ENCODE data around the gene MSL1.

The MSL1 gene

GRCh38 chr17:40091691-40092397 is 29.9 kb upstream of the MSL1 start:
- DNase-seq (ENCODE audit: low read depth) = no peak

GRCh38 chr17:40092581-40092980 is 29.2 kb upstream of the MSL1 start:
- DNase-seq (ENCODE audit: low read depth) = no peak

DNA sequence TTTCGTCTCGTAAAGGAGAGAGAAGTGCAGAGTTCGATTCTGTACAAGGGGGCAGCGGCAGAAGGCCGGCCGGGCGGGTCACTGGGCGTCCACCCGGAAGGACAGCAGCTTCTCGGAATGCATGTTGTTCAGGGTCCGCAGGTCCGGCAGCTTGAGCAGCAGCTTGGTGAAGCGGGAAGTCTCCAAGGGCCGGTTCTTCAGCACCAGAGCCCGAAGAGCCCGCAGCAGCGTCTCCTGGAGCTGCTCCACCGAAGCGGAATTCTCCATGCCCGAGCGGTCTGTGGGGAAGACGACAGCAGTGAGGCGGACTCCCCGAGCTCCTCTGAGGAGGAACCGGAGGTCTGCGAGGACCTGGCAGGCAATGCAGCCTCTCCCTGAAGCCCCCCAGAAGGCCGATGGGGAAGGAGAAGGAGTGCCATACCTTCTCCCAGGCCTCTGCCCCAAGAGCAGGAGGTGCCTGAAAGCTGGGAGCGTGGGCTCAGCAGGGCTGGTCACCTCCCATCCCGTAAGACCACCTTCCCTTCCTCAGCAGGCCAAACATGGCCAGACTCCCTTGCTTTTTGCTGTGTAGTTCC is 28.7 kb upstream of the MSL1 start:
- DNase-seq (ENCODE audit: low read depth) = no peak

- DNase-seq (ENCODE audit: low read depth) = no peak
These were observed 28.1 kb upstream of the MSL1 start for GRCh38 chr17:40093580-40094201.

GRCh38 chr17:40094874-40095273 is 26.9 kb upstream of the MSL1 start:
- DNase-seq (ENCODE audit: low read depth) = no peak

- DNase-seq (ENCODE audit: low read depth) = no peak
These were observed 26.3 kb upstream of the MSL1 start for GRCh38 chr17:40095351-40095943.

- no peak for DNase-seq (ENCODE audit: low read depth)
These were observed 25.6 kb upstream of the MSL1 start for GRCh38 chr17:40095944-40096791.

DNA sequence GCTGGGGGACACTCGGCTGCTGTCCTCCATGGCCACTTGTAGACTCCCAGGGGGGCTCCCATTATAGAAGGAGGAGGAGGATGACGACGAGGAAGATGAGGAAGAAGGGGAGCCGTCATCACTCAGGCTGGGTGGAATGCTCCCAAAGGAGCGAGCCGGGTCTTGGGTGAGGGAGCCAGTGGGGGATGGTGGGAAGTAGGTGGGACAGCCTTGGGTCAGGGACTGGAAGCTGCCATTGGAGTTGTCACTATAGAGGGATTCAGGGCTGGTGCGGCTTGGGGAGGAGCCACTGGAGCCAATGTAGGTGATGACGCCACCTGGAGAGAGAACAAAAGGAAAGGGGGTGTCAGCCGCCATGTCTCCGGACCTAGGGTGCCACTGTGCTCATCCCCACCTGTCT is 24.7 kb upstream of the MSL1 start:
- DNase-seq (ENCODE audit: low read depth) = no peak

GRCh38 chr17:40097931-40098845 is 23.6 kb upstream of the MSL1 start:
- no peak for DNase-seq (ENCODE audit: low read depth)

GRCh38 chr17:40098846-40099618 is 22.7 kb upstream of the MSL1 start:
- peak; percentile 96 for DNase-seq (ENCODE audit: low read depth)

- no peak for DNase-seq (ENCODE audit: low read depth)
These were observed 22.0 kb upstream of the MSL1 start for GRCh38 chr17:40099619-40100418.

DNA sequence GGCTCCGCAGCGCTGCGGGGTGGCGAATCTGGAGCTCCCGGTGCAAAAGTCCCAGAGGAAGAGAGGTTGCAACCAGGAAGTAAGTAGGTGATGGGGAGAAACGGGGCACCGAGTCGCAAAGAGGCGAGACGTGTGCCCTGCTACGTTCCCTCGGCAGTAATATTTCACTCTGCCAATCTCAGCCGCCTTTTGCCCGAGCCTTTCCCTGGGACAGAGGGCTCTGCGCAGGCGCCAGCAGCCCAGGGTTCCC is 21.4 kb upstream of the MSL1 start, which contains the start of gene NR1D1:
Gene NR1D1 (minus strand): TSS at position 171 of the 250 bp plus-strand sequence. CDS start 495 bp downstream, outside the sequence.
- no peak for DNase-seq (ENCODE audit: low read depth)

DNA sequence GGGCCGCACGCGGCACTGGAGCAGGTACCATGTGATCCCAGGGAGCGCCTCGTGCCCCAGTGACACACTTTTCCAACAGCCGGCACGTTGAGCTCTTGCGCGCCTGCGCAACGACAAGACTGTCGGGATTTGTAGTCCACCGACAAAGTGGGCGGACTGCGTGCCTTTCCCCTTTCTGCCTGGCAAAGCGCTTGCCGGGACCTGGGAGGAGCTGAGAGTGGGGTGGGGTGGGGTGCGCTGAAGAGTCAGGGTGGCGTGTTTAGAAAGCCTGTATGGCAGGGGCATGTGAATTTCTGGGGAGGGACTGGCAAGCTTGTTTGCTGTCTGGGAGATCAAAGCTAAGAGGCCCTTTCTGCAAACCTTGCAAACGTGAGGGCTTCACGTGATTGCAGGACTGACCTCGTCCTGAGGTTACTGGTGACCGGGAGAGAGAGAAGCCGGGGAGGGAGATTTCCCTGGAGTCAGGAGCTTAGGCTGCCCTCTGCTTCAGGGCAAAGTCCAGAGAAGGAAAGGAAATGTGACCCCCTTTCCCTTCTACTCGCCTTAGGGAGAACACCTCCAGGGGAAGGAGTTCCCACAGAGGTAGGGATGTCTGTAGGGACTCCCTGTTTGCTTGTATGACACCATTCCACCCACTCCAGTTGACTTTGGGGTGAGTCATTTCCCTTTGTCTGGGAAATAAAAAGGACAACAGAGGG is 21.0 kb upstream of the MSL1 start:
- DNase-seq (ENCODE audit: low read depth) = peak; percentile 91

DNA sequence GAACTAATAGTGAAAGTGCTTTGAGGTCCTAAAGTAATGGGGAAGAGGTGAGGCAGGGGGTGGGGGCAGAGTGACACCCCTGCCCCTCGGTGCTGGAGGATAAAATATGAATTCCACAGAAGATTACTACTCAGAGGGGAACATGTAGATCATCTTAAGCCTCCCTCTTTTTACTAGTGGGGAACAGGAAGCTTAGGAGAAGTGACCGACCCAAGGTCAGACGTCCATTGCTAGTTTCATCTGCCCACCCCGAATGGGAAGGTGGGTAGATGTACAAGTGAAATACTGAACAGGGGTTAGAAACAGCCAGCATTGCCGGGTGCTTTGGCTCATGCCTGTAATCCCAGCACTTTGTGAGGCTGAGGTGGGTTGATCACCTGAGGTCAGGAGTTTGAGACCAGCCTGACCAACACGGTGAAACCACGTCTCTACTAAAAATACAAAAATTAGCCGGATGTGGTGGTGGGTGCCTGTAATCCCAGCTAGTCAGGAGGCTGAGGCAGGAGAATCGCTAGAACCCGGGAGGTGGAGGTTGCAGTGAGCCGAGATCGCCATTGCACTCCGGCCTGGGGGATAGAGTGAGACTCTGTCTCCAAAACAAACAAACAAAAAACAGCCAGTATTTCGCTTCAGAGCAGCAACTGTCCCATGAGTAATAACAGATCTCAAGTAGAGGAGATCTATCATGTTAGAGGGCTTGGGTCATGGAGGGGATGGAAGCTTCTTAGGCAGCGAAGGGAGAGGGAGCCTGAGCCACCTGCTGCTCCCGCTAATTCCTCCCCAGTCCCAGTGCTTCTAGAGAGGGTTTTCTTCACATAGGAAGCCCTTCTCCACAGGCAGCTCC is 20.2 kb upstream of the MSL1 start:
- no peak for DNase-seq (ENCODE audit: low read depth)

- no peak for DNase-seq (ENCODE audit: low read depth)
These were observed 18.6 kb upstream of the MSL1 start for GRCh38 chr17:40103071-40103661.

GRCh38 chr17:40103688-40104087 is 18.1 kb upstream of the MSL1 start:
- no peak for DNase-seq (ENCODE audit: low read depth)

GRCh38 chr17:40104594-40105486 is 16.9 kb upstream of the MSL1 start:
- DNase-seq (ENCODE audit: low read depth) = no peak
